GM13977 (cell line): ENCODE data around the gene ZDHHC21.
"Not testable (repeated sequence)": the region's sequence is repeated elsewhere in the genome, so short reads cannot be mapped to it uniquely, and the experiment has no call there.

Source experiments
- DNase-seq: peaks from one replicate; pipeline ENCODE4 v3.0.0; 2012; ENCODE audit warnings: low spot score
- CTCF ChIP-seq: IDR thresholded peaks from 2 replicates; pipeline ENCODE4 v1.5.1; 2012; ENCODE audit warnings: mild to moderate bottlenecking, control low read depth; ENCODE audit not compliant: insufficient read depth; ENCODE audit errors: extremely low read depth, missing control alignments
- in situ Hi-C: fragments of 300-500 bp; cut with MboI; formaldehyde crosslinking; loops from one replicate; pipeline ENCODE4 v1.12.0; 2022; ENCODE audit warnings: low sequenced_read_pairs, low pct_unique_long_range_greater_than_20kb, mixed read lengths, inconsistent platforms; ENCODE audit not compliant: unreplicated experiment

The ZDHHC21 gene

GRCh38 chr9:14686168-14686567 is 7.1 kb downstream of the ZDHHC21 start:
- DNase-seq, result no peak
- TF ChIP-seq CTCF, result no peak
- in situ Hi-C loops, result no loop called here

GRCh38 chr9:14682616-14683015 is 10.6 kb downstream of the ZDHHC21 start:
- DNase-seq, in situ Hi-C loops: not testable (repeated sequence)

GRCh38 chr9:14678776-14679175 is 14.5 kb downstream of the ZDHHC21 start:
- no peak for DNase-seq
- no peak for TF ChIP-seq CTCF
- in situ Hi-C loops, result no loop called here

- no peak for TF ChIP-seq CTCF
- in situ Hi-C loops, result no loop called here
- DNase-seq, result no peak
Observed at GRCh38 chr9:14677872-14678271, 15.4 kb downstream of the ZDHHC21 start.

GRCh38 chr9:14677396-14677795 is 15.8 kb downstream of the ZDHHC21 start:
- DNase-seq, result no peak
- in situ Hi-C loops, result no loop called here
- TF ChIP-seq CTCF, result no peak

DNA sequence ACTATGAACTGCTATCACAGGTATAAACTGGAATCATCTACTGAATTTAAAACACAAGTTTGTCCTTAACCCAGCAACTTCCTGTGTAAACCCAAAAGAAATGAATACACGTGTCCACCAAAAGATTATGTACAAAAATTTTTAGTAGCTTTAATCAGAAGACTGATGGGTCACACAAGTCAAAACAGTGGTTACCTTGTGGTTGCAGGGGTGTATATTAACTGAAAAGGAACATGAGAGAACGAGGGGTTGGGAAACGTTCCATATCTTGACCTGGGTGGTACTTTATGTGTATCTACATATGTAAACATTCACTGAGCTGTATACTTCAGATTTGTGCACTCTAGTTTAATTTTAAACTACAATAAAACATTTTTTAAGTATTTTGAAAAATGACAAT is 18.6 kb downstream of the ZDHHC21 start:
- DNase-seq, result no peak
- in situ Hi-C loops, result no loop called here
- no peak for TF ChIP-seq CTCF

- no peak for DNase-seq
- TF ChIP-seq CTCF, result no peak
- in situ Hi-C loops, result no loop called here
Observed at GRCh38 chr9:14671377-14671776, 21.9 kb downstream of the ZDHHC21 start.

DNA sequence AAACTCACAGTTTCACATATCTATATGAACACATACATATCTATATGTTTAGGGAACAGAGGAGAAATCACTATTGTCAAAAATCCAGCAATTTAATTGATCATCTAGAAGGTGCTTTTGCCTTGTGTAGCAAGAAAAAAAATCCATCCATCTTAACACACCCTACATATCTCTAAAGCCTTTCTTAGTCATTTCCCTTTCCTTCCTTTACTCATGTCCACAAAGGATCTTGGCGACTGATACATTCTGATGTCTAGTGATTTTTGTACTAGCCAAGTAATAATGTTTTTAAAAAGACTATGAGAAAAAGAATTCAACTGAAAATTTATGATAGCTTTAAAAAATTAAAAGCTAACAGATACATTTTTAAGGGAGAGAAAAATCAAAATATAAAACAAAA is 22.5 kb downstream of the ZDHHC21 start:
- in situ Hi-C loops, result no loop called here
- no peak for TF ChIP-seq CTCF

GRCh38 chr9:14664022-14664421 is 29.2 kb downstream of the ZDHHC21 start:
- in situ Hi-C loops, DNase-seq: not testable (repeated sequence)

More for the DNA sequence above, 22.5 kb downstream of the ZDHHC21 start:
- no peak for DNase-seq
